Smooth muscle cell (in vitro differentiated cells): ENCODE measurements around the gene TSFM. TPM values are rescaled to one million over a fixed set of nuclear protein-coding genes. Genes with fewer than 3 reads are reported as not detected.

Experiments used
- DNase-seq: peaks from one replicate; lab custom pipeline; 2025; ENCODE audit not compliant: unreplicated experiment; lab: John Stamatoyannopoulos, UW
- H2AFZ ChIP-seq: fragments of 200-600 bp; sonication (generic); 2 replicates; pipeline ENCODE4 v1.6.0; 2016; ENCODE audit warnings: antibody characterized with exemption, low read depth, mild to moderate bottlenecking
- H3F3A ChIP-seq: fragments of 200-600 bp; sonication (generic); 2 replicates; pipeline ENCODE4 v1.6.0; 2017; ENCODE audit warnings: antibody characterized with exemption, low read depth
- H3K27ac ChIP-seq: fragments of 200-600 bp; sonication (generic); 2 replicates; pipeline ENCODE4 v1.5.1; 2016; ENCODE audit warnings: low read depth, mild to moderate bottlenecking
- H3K27me3 ChIP-seq: fragments of 200-600 bp; sonication (generic); 2 replicates; pipeline ENCODE4 v1.6.1; 2016; ENCODE audit warnings: low read depth, mild to moderate bottlenecking
- H3K36me3 ChIP-seq: fragments of 200-600 bp; sonication (generic); 2 replicates; pipeline ENCODE4 v1.5.1; 2016; ENCODE audit warnings: low read depth
- H3K4me1 ChIP-seq: fragments of 200-600 bp; sonication (generic); 2 replicates; pipeline ENCODE4 v1.5.1; 2016; ENCODE audit warnings: low read depth
- H3K4me2 ChIP-seq: fragments of 200-600 bp; sonication (generic); 2 replicates; pipeline ENCODE4 v1.6.0; 2016; ENCODE audit warnings: mild to moderate bottlenecking
- H3K4me3 ChIP-seq: fragments of 200-600 bp; sonication (generic); 2 replicates; pipeline ENCODE4 v1.5.1; 2016; ENCODE audit warnings: mild to moderate bottlenecking
- H3K79me2 ChIP-seq: fragments of 200-600 bp; sonication (generic); 2 replicates; pipeline ENCODE4 v1.6.0; 2016; ENCODE audit warnings: low read depth, mild to moderate bottlenecking
- H3K9ac ChIP-seq: fragments of 200-600 bp; sonication (generic); 2 replicates; pipeline ENCODE4 v1.6.0; 2016; ENCODE audit warnings: low read depth
- H3K9me3 ChIP-seq: fragments of 200-600 bp; sonication (generic); replicated peaks from 2 replicates; pipeline ENCODE4 v1.5.1; 2016; ENCODE audit warnings: low read depth
- H4K20me1 ChIP-seq: fragments of 200-600 bp; sonication (generic); 2 replicates; pipeline ENCODE4 v1.6.0; 2016; ENCODE audit warnings: low read depth
- WGBS: methylation state at CpG from one replicate; pipeline ENCODE4 v1.1.7; 2016; ENCODE audit warnings: low lambda C conversion rate; 5-methylcytosine and 5-hydroxymethylcytosine counted together
- polyA plus RNA-seq: library from polyadenylated mRNA; unstranded; fragments of >200 nt; fragmentation: Nextera tagmentation; extraction: Ambion mirVana; gene quantifications from 2 replicates; pipeline ENCODE4 v1.2.1, GENCODE V29; 2016
- total RNA-seq: library from RNA; depleted of rRNA; stranded (reverse); fragments of >200 nt; gene quantifications from 2 replicates; pipeline ENCODE4 v1.2.3, GENCODE V29; 2014
- TF ChIP-seq, protein P1 (sequence below): fragments of 200-600 bp; sonication (generic); IDR thresholded peaks from 2 replicates; pipeline ENCODE4 v1.5.1; 2017; ENCODE audit warnings: borderline replicate concordance, mild to moderate bottlenecking, antibody characterized with exemption; ENCODE audit not compliant: insufficient read depth, poor library complexity, severe bottlenecking

TSFM gene
- total and polyA plus RNA-seq, 2 experiments from 2014 or later, result 16.8 to 24.0 TPM

DNA sequence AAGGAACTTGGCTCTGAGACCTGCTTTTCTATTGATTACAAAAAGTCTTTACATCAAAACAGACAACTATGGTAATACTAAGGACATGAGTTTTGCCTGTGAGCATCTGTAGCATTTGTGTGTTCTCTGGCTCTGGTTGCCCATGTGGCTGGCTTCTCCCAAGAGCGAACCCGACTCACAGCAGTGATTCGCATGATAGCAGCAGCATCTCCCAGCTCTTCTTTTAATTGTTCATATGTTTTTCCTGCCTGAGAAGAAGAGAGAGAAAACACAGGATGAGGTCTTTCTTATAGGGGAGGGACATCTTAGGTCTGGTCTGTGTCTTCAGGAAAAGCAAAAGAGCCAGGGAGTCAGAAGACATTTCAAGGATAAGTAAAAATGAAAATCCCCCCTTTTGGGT is 18.4 kb downstream of the TSFM start:
- no peaks in the 10 kb centered on the region for H3F3A ChIP-seq
- H4K20me1 ChIP-seq, result no peaks in the 10 kb centered on the region
- TF ChIP-seq, protein P1, sequence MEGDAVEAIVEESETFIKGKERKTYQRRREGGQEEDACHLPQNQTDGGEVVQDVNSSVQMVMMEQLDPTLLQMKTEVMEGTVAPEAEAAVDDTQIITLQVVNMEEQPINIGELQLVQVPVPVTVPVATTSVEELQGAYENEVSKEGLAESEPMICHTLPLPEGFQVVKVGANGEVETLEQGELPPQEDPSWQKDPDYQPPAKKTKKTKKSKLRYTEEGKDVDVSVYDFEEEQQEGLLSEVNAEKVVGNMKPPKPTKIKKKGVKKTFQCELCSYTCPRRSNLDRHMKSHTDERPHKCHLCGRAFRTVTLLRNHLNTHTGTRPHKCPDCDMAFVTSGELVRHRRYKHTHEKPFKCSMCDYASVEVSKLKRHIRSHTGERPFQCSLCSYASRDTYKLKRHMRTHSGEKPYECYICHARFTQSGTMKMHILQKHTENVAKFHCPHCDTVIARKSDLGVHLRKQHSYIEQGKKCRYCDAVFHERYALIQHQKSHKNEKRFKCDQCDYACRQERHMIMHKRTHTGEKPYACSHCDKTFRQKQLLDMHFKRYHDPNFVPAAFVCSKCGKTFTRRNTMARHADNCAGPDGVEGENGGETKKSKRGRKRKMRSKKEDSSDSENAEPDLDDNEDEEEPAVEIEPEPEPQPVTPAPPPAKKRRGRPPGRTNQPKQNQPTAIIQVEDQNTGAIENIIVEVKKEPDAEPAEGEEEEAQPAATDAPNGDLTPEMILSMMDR, result no peak
- no peaks in the 10 kb centered on the region for H3K27me3 ChIP-seq
- H3K36me3 ChIP-seq, result peaks cover 7% of the 10 kb centered on the region
- no peak overlapping the region for H3K4me3 ChIP-seq
- no peak overlapping the region for H2AFZ ChIP-seq
- peaks cover under 1% of the 10 kb centered on the region for H3K79me2 ChIP-seq
- H3K27ac ChIP-seq, result no peak overlapping the region
- H3K4me2 ChIP-seq, result no peak overlapping the region
- no peak for DNase-seq
- 100% methylated on average over 3 of the region's 3 CpGs for WGBS
- H3K9me3 ChIP-seq, result no peaks in the 10 kb centered on the region
- no peaks in the 10 kb centered on the region for H3K4me1 ChIP-seq
- H3K9ac ChIP-seq, result no peak overlapping the region

DNA sequence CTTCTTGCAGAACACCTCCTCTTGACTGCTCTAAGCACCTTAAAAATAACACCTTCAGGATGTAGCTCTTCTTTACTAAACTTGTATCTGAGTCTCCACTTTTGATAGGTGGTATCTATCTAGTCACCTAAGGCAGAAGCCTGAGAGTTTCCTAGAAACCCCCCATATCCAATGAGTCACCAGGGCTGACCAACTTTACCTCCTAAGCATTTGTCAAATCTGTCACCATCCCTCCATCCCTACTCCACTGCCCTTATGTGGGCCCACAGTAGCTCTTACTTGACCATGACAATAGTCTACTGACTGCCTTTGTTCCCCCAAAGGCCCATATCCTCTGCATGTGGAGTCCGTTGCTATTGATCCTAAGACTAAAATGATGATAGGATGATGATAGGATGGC is 20.0 kb downstream of the TSFM start:
- Histone ChIP-seq H3F3A (no peaks in the 10 kb centered on the region), H3K4me3 (no peak overlapping the region), H2AFZ (no peak overlapping the region), H4K20me1 (no peaks in the 10 kb centered on the region), H3K79me2 (no peaks in the 10 kb centered on the region), H3K9me3 (no peaks in the 10 kb centered on the region), H3K4me2 (no peak overlapping the region), H3K4me1 (no peaks in the 10 kb centered on the region), H3K27ac (no peak overlapping the region), H3K36me3 (peaks cover 4% of the 10 kb centered on the region), H3K27me3 (no peaks in the 10 kb centered on the region), H3K9ac (no peak overlapping the region)
- no peak for DNase-seq
- 94% methylated on average over 1 of the region's 1 CpG for WGBS
- TF ChIP-seq, protein P1, result no peak

DNA sequence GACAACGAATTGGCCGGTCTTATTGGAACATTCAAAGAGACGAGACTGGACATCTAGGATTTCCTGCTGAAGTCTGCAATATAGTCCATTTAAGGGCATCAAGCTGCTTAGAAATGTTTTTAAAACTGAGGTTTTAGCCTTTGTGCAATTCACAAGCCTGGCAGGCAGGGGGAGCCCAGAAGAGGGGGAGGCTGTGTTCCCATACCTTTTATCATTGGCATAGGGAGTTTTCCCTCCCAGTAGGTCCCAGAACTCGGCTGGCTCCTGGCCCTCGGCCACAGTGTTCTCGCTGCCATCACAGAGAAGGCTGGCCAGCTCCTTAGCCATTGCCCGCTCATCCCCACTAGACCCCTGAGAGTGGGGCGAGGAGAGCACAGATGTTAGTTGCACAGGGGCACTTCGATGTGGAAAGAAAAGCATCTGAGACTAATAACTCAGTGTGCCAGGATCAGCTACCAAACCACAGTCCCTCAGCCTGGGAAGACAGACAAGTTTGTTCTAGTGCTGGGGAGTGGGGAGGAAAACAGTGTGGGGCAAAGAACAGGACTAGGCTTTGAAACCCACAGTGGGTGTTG is 20.8 kb downstream of the TSFM start:
- H3K9ac ChIP-seq, result no peak overlapping the region
- no peak overlapping the region for H2AFZ ChIP-seq
- TF ChIP-seq, protein P1, result peak; percentile 74
- no peak overlapping the region for H3K4me2 ChIP-seq
- H3K36me3 ChIP-seq, result peaks cover 4% of the 10 kb centered on the region
- H3K4me3 ChIP-seq, result no peak overlapping the region
- H3F3A ChIP-seq, result no peaks in the 10 kb centered on the region
- no peaks in the 10 kb centered on the region for H3K4me1 ChIP-seq
- H3K27me3 ChIP-seq, result no peaks in the 10 kb centered on the region
- DNase-seq, result no peak
- no peaks in the 10 kb centered on the region for H3K79me2 ChIP-seq
- WGBS, result 64% methylated on average over 9 of the region's 9 CpGs
- H3K9me3 ChIP-seq, result no peaks in the 10 kb centered on the region
- H3K27ac ChIP-seq, result no peak overlapping the region
- H4K20me1 ChIP-seq, result no peaks in the 10 kb centered on the region

DNA sequence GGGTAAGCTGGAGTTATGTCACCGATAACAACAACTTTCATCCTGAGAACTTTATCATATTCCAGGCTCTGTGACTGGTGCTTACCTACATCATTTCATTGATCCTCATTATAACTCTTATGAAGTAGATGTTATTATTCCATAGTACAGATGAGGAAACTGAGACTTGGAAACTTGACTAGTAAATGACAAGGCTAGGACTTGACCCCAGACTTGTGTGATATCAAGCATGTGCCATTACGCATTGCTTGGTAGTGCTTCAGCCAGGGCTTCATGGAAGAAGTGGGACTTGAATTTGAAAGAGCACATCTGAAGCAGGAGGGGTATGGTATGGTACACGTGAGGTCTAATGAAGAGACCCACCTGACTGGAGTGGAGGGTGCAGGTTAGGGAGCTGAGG is 24.1 kb downstream of the TSFM start:
- Histone ChIP-seq H3K9ac (no peak overlapping the region), H3K4me3 (no peak overlapping the region), H3K4me2 (no peak overlapping the region), H3K4me1 (no peaks in the 10 kb centered on the region), H3K79me2 (no peaks in the 10 kb centered on the region), H3K27me3 (no peaks in the 10 kb centered on the region), H2AFZ (no peak overlapping the region), H3F3A (no peaks in the 10 kb centered on the region), H3K36me3 (no peaks in the 10 kb centered on the region), H4K20me1 (no peaks in the 10 kb centered on the region), H3K9me3 (no peaks in the 10 kb centered on the region), H3K27ac (no peak overlapping the region)
- no peak for DNase-seq
- TF ChIP-seq, protein P1, result no peak
- WGBS, result 94% methylated on average over 3 of the region's 3 CpGs
